ENCODE results near the gene CAD.
"Not testable (repeated sequence)": the region's sequence is repeated elsewhere in the genome, so short reads cannot be mapped to it uniquely, and the experiment has no call there.

CAD gene

GRCh38 chr2:27217173-27218121, at the start of gene CAD:
Gene CAD, plus strand, starts transcription at chr2:27217369. Its CDS starts 183 bp downstream, at chr2:27217552.
- Histone ChIP-seq H3K27me3 (replicated peaks; ENCODE audit: control insufficient read depth, insufficient read depth, low read length) (no peaks in the 10 kb centered on the region), H3K4me3 (replicated peaks; ENCODE audit: low read depth, low read length) (peak within 1 kb of the TSS; percentile 94), H3K36me3 (ENCODE audit: control insufficient read depth, insufficient read depth, low read length) (peaks cover 13% of the 10 kb centered on the region)
- TF ChIP-seq, protein P1, sequence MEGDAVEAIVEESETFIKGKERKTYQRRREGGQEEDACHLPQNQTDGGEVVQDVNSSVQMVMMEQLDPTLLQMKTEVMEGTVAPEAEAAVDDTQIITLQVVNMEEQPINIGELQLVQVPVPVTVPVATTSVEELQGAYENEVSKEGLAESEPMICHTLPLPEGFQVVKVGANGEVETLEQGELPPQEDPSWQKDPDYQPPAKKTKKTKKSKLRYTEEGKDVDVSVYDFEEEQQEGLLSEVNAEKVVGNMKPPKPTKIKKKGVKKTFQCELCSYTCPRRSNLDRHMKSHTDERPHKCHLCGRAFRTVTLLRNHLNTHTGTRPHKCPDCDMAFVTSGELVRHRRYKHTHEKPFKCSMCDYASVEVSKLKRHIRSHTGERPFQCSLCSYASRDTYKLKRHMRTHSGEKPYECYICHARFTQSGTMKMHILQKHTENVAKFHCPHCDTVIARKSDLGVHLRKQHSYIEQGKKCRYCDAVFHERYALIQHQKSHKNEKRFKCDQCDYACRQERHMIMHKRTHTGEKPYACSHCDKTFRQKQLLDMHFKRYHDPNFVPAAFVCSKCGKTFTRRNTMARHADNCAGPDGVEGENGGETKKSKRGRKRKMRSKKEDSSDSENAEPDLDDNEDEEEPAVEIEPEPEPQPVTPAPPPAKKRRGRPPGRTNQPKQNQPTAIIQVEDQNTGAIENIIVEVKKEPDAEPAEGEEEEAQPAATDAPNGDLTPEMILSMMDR (IDR thresholded peaks at IDR 0.05; ENCODE audit: insufficient read depth, low read length, poor library complexity, severe bottlenecking): no peak
- peak; percentile 92 for DNase-seq (ENCODE audit: extremely low read depth, insufficient read length)

GRCh38 chr2:27170581-27171337, 46.4 kb upstream of the CAD start:
- no peak for DNase-seq (ENCODE audit: extremely low read depth, insufficient read length)
- Histone ChIP-seq H3K36me3 (ENCODE audit: control insufficient read depth, insufficient read depth, low read length) (no peaks in the 10 kb centered on the region), H3K4me3 (replicated peaks; ENCODE audit: low read depth, low read length) (no peak overlapping the region), H3K27me3 (replicated peaks; ENCODE audit: control insufficient read depth, insufficient read depth, low read length) (no peaks in the 10 kb centered on the region)
- TF ChIP-seq, protein P1 (IDR thresholded peaks at IDR 0.05; ENCODE audit: insufficient read depth, low read length, poor library complexity, severe bottlenecking): no peak

- no peaks in the 10 kb centered on the region for H3K27me3 ChIP-seq (replicated peaks; ENCODE audit: control insufficient read depth, insufficient read depth, low read length)
- no peak overlapping the region for H3K4me3 ChIP-seq (replicated peaks; ENCODE audit: low read depth, low read length)
- H3K36me3 ChIP-seq (ENCODE audit: control insufficient read depth, insufficient read depth, low read length): no peaks in the 10 kb centered on the region
- DNase-seq (ENCODE audit: extremely low read depth, insufficient read length): no peak
- TF ChIP-seq, protein P1 (IDR thresholded peaks at IDR 0.05; ENCODE audit: insufficient read depth, low read length, poor library complexity, severe bottlenecking): no peak
Measured at GRCh38 chr2:27171351-27171848, 45.8 kb upstream of the CAD start.

DNA sequence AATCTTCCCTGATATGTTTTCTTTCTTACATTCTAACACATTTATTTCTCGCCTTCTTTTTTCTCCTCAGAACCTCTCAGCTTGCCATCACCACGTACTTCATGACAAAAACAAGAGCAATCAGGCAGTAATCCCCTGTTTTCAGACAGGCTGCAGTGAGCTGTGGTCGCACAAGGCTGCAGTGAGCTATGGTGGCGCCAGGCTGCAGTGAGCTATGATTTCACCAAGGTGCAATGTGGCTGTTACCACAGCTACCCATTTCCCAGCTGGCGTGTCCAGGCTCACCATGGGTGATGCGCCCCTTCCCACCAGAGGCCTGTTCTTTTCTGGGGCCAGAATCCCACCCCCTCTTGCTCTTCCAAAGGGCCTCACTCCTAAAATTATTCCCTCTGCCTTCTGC, 42.5 kb upstream of the CAD start:
- no peak for DNase-seq (ENCODE audit: extremely low read depth, insufficient read length)
- TF ChIP-seq, protein P1 (IDR thresholded peaks at IDR 0.05; ENCODE audit: insufficient read depth, low read length, poor library complexity, severe bottlenecking): no peak
- no peaks in the 10 kb centered on the region for H3K27me3 ChIP-seq (replicated peaks; ENCODE audit: control insufficient read depth, insufficient read depth, low read length)
- H3K36me3 ChIP-seq (ENCODE audit: control insufficient read depth, insufficient read depth, low read length): no peaks in the 10 kb centered on the region
- H3K4me3 ChIP-seq (replicated peaks; ENCODE audit: low read depth, low read length): no peak overlapping the region

DNA sequence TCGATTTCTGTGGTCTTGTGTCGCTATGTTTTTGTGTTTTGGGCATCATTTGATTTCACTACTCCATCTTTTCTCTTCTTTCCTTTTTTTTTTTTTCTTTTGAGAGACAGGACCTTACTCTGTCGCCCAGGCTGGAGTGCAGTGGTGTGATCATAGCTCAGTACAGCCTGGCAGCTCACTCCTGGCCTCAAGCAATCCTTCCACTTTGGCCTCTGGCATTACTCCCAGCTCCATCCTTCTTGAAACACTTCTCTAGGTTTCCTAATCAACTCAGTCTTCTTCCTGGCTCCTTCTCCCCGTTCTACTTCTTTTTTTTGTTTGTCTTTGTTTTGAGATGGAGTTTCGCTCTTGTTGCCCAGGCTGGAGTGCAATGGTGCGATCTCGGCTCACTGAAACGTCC, 41.8 kb upstream of the CAD start:
- no peak for DNase-seq (ENCODE audit: extremely low read depth, insufficient read length)
- Histone ChIP-seq H3K36me3 (ENCODE audit: control insufficient read depth, insufficient read depth, low read length) (no peaks in the 10 kb centered on the region), H3K4me3 (replicated peaks; ENCODE audit: low read depth, low read length) (no peak overlapping the region), H3K27me3 (replicated peaks; ENCODE audit: control insufficient read depth, insufficient read depth, low read length) (no peaks in the 10 kb centered on the region)
- TF ChIP-seq, protein P1 (IDR thresholded peaks at IDR 0.05; ENCODE audit: insufficient read depth, low read length, poor library complexity, severe bottlenecking): no peak

- DNase-seq (ENCODE audit: extremely low read depth, insufficient read length); H3K27me3 ChIP-seq (replicated peaks; ENCODE audit: control insufficient read depth, insufficient read depth, low read length); H3K36me3 ChIP-seq (ENCODE audit: control insufficient read depth, insufficient read depth, low read length); H3K4me3 ChIP-seq (replicated peaks; ENCODE audit: low read depth, low read length): not testable (repeated sequence)
Measured at GRCh38 chr2:27175781-27176180, 41.4 kb upstream of the CAD start.

Measured in GM06990 (cell line).